ENCODE measurements around the gene STAP2.

The STAP2 gene, protein sequence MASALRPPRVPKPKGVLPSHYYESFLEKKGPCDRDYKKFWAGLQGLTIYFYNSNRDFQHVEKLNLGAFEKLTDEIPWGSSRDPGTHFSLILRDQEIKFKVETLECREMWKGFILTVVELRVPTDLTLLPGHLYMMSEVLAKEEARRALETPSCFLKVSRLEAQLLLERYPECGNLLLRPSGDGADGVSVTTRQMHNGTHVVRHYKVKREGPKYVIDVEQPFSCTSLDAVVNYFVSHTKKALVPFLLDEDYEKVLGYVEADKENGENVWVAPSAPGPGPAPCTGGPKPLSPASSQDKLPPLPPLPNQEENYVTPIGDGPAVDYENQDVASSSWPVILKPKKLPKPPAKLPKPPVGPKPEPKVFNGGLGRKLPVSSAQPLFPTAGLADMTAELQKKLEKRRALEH

DNA sequence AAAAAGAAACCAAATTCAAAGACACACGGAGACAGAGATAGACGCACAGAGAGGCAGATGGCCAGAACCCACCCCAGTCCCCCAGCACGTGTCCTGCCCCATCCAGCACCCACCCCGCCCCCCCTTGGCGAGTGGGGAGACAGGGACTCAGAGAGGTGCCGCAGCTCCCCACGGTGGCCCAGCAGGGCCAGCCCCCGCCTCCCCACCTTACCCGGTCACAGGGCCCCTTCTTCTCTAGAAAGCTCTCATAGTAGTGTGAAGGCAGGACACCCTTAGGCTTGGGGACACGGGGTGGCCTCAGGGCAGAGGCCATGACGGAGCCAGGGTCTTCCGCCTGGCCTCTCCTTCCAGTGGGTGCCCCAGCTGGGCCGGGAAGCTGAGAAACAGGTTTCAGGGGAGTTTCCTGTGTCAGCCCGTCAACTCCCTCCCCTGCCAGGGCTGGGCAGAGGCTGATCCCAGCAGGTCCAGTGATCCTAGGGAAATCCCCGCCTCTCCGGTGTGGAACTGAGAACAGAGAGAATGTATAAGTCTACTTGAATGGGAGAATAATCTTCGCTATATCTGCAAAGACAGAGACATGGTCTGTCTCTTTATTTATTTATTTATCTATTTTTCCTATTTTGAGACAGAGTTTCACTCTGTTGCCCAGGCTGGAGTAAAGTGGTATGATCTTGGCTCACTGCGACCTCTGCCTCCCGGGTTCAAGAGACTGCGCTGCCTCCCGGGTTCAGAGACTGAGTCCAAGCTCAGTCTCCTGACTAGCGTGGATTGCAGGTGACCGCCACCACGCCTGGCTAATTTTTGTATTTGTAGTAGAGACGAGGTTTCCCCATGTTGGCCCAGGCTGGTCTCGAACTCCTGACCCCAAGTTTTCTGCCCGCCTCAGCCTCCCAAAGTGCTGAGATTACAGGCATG lies at the start of gene STAP2:
TSS of gene STAP2 (minus strand) at position 387 of the 915 bp plus-strand sequence. CDS start at position 313, 74 bp downstream.
- no peak for DNase-seq

DNA sequence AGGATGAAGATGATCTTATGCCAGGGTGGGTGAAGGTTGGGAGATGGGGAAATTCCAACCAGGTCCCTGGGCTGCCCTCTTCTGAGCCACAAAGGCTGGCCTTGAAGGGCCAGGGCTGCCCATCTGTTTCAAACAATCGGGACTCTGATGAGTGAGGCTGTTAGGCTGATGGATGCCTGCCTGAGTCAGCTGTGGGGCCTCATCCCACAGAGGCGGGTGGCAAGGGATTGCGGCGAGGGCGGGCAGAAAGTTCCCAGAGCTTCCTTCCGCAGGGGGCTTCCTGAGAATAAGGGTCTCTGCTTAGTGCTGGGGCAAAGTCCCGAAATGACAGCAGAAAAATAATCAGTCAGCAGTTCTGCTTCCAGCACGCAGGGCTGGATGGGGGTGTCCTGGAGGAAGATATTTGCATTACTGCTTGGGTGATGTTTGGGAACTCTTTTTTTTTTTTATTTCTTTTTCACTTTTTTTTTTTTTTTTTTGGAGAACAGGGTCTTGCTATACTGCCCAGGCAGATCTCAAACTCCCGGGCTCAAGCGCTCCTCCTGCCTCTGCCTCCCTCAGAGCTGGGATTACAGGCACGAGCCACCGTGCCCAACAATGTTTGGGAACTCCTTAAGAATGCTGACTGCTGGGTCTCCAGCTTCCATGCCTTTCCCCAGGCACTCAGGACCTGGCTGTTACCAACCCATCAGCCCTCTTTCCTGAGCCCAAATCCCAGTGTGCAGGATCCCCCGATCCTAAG lies 47.6 kb upstream of the STAP2 start:
- DNase-seq, result no peak

DNA sequence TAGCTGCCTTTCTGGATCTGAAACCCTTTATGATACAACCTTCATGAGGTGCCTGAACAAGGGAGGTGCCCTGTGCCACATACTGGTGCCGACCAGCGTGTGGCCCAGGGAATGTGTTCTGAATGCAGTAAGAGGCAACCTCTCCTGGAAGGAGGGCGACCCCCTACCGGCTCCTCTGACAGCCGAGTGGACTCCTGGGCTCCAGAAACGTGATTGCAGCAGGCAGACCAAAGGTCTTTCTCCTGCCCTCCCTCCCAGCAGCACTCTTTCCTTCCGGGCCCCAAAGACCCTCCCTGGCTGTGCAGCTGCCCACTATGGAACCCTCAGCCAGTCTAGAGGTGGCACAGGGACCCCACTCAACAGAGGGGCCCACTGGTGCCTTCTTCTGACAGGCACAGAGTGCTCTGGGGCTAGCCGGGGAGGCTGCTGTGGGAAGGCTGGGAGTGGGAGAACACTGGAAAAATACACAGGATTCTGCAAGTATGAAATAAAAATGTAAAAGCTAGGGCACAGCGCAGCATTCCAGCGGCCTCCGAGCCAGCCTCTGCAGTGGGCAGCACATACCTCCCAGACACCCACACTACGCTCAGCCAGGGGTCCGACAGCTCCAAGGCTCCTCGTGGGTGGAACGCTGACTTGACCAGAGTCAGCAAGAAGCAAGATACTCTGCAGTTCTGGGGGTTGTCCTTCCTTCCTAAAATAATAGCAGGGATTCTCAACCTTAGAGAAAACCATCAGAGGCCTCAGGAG lies 46.8 kb upstream of the STAP2 start:
- DNase-seq, result no peak

DNA sequence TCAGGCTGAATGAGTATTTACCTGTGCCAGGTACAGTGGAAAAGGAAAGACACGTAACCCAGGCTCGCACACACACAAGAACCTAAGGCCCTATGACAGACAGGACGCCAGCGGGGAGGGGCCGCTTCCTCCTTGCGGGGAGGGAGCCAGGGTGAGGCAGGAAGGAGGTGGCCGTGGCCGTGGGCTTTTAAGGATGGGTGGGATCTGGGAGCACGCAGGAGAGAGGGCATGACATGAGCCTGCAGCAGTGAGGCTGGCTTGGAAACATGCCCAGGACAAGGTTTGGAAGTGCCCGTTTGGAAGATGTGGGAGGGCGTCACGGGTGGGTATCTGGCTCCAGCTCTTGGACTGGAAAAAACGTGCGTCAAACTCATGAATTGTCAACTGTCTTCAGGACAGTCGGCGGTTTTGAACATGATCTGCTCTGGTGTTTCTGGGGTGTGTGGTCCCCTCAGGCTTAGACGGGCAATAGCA lies 41.7 kb upstream of the STAP2 start:
- DNase-seq, result no peak

DNA sequence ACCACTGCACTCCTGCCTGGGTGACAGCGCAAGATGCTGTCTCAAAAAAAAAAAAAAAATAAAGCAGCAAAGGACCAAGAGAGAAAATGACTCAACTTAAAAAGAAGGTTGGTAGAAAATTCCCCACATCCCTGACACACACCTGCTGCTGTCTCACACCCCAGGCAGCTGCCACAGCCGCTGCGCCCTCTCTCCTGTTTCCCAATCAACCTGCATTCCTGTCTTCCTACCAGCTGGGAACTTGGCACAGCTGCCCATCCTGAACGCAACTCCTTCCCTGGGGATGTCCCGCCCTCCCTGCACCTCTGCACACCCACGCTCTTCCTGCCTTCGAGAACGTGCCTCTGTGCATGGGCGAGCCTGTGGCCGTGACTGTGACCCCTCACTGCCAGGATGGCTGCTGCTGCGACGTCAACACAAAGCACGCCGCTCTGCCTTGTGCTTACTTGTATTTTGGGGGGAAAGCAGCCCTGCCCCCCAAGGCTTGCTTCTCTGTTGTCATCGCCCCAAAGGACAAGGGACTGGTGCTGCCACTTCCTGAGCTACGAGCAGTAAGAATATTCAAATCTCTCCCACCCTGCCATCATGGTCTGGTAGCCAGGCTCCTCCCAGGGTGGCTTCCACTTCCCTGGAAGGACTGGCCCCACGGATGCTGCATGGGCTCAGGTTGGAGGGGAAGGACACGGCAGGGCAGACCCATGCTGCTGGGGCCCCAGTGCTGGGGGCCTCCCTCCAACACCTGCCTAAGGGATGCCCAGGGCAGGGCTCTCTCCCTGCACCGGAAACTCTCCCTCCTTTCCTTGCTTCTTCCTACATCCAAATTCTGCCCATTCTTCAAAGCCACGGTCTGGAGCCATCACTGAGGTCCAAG lies 41.0 kb upstream of the STAP2 start:
- DNase-seq, result no peak

DNA sequence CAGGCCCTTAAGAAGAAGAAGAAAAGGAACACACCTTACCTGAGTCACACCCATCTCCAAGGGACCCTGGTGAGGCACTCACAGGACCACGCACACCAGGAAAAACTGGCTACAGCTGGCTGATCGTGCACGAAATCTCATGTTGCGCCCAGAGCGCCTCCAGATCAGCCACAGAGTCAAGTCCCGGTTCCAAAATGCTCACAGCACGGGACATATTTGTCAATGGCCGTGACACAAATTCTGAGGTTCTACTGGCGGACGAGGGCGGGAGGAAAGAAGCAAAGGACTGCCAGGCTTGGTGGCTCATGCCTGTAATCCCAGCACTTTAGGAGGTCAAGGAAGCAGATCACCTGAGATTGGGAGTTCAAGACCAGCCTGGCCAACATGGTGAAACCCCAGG lies 40.3 kb upstream of the STAP2 start:
- no peak for DNase-seq

DNA sequence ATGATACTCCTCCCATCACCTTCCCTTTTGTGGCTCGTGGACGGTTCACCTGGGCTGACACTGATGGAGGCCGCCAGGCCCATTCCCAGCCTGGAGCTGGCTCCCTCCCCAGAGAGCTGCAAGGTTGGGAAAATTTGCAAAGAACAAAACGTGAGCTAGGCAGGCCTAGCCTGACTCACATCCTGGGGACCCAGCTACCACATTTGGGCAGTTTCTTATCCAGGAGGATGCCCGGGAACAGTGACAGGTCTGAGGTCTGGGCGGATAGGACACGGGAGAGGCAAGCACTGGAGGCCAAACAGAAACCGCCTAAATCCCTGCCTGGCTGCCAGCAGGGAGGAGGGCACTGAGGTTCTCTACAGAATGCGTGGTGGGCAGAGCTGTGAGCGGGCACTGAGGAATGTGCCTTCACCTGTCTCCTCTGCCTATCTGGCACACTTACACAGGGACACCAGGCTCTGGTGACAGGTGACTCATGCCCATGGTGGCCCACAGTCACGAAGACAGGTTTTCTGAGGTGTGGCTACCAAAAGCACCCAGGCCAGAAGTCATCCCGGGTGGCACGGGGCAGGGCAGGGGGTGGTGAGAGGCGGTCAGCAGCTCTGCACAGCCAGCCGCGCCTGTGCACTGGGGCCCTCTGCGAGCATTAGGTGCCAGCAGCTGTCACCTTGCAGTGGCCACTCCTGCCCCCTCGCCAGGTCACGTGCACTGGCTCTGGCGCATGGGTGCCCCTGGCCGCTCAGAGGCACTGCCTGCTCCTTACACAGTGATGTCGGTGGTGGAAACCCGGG lies 38.6 kb upstream of the STAP2 start:
- no peak for DNase-seq

DNA sequence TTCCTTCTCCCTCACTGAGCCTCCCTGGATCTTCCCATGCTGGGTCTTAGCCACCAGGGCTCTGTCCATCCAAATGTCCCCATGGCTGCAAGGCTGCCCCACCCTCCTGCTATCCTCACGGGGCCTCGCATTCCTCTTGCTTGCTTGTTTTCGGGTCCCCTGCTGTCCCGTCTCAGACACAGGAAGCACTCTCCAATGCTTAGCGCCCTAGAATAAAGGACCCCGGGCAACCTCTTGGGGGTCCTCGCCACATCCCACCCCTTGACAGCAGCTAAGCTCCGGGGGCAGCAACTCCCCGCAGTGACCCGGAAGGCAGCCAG lies 38.0 kb upstream of the STAP2 start:
- no peak for DNase-seq

DNA sequence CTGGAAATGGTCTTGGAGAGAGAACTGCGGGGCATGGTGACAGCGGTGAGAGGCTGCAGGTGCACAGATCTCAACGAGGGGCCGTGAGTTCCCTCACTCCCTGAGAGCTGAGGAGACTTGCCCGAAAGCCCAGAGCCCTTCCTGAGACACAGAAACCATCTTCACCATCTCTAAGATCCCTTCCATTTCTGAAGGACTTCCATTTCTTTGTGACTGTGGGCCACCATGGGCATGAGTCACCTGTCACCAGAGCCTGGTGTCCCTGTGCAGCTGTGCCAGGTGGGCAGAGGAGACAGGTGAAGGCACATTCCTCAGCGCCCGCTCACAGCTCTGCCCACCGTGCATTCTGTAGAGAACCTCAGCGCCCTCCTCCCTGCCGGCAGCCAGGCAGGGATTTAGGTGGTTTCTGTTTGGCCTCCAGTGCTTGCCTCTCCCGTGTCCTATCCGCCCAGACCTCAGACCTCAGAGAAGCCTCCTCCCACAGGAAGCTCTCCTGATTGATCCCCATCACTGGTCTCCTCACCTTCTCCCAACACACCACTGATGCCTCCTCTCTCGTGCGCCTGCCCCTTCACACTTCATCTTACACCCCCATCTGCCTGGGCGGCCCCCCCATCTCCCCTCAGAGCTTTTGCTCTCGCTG lies 37.5 kb upstream of the STAP2 start:
- no peak for DNase-seq

DNA sequence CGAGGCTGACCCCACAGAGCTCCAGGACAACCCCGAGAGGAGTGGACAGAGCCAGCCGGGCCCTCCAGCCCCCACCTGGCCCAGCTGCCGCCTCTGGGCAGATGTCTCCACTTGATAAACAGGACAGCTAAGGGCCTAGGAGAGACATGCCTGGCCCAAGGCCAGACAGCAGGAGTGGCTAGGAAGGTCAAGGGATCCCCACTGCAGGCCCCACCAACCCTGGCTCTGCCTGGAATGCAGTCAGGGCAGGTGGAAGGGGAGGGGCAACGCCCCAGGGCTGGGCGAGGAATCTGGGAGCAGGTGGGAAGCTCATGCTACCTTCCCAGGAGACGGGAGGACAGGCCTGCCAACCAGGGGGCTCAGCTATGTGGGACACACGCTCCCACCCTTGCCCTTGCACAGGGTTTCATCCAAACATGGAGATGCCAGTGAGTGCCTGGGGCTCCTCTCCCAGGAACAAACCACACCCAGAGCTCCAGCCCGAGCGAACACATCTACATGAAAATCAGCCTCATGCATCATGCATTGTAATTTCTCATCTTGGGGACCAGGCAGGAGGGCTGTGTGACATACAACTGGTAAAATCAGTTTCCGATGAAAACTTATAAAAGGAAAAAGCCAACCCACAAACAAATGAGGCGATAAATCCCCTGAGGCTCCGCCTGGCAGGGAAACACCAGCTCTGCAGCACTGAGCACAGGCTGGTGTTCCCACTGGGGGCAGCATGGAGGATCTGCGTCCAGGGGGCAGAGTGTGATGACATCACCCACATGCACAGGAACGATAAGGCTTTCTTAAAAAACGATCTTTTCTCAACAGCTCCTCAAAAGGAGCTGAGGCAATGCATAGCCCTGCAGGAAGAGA lies 36.8 kb upstream of the STAP2 start:
- DNase-seq, result no peak

DNA sequence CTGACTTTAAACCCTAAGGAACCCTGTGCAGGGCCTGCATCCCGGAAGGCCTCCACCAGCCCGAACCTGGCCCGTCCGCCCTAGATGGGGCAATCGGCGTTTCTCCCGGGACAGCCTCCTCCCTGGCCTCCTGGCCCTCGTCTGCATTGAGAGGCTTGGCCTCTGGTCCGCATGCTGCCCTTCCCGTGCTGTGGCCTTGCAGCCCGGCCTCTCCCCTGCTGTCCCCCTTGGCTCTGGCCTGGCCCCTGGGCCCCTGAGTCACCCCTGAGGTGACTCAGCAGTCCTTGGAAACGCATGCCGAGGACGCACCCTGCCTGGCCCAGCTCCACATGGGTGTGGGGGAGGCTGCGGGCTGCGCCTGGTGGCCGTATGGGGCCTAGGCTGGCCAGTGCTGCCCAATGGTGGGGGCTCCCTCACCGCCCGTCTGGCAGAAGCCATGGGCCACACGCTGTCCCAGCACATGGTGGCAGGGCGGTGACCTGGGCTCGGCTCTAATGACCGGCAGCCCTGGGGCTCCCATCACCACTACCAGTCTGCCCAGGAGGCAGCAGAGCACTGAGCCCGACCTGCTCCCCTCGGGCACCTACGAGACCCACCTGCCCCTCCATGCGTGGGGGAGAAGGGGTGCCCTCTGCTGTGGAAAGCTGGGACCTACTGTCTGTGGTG lies 36.0 kb upstream of the STAP2 start:
- DNase-seq, result no peak

DNA sequence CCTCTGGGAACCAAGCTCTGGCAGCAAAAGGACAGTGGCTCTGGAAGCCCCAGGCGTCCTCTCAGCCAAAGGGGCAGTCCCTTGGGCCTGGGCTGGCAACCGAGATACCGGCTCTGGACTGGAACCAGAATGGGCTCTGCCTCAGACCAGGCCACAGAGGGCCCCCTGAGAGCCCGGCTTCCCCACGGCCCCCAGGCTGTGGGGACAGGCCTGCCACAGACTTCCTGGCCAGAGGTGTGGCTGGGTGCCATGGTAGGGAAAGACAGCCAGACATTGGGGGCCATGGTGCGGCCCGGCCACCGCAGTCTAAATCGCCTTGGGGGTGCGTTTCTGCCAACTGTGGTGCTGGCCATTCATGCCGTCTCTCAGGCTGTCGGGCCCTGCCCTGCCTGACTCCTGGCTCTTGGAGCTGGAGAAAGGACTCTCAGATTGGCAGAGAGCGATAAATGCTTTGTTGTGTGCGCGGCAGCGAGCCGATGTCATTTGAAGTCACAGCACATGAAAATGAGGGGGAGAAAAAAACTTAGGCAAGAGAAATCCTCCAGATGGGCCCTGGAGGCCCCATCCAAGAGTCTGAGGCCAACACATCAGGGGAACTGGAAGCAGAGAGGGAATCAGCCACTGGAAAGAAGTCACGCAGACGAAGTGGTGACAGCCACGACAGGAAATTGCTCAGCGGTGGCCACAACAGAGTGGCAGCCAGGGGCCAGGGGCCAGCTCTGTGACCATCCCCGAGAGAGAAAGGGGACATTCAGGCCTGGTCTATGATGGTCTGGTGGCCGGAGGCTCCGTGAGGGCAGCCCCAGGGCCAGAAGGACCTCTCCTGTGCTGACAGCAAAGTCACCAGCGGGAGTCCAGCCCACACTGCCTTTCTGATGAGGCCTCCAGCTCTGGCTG lies 35.2 kb upstream of the STAP2 start:
- DNase-seq, result no peak

DNA sequence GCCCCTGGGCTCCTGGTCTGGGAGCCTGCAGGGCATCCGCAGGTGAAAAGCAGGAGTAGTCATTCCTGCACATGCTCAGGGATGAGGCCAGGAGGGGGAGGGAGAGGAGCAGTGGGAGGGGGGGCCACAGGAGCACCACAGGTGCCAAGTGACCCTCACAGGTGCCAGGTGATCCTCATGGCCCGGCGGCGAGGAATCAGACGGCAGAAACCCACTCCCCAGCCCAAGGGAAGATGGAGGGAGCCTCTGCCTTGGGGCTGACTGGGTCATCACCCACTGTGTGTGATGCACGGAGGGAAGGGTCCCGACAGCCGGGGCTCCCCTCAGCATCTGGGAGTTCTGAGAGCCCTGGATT lies 34.4 kb upstream of the STAP2 start:
- DNase-seq, result no peak

DNA sequence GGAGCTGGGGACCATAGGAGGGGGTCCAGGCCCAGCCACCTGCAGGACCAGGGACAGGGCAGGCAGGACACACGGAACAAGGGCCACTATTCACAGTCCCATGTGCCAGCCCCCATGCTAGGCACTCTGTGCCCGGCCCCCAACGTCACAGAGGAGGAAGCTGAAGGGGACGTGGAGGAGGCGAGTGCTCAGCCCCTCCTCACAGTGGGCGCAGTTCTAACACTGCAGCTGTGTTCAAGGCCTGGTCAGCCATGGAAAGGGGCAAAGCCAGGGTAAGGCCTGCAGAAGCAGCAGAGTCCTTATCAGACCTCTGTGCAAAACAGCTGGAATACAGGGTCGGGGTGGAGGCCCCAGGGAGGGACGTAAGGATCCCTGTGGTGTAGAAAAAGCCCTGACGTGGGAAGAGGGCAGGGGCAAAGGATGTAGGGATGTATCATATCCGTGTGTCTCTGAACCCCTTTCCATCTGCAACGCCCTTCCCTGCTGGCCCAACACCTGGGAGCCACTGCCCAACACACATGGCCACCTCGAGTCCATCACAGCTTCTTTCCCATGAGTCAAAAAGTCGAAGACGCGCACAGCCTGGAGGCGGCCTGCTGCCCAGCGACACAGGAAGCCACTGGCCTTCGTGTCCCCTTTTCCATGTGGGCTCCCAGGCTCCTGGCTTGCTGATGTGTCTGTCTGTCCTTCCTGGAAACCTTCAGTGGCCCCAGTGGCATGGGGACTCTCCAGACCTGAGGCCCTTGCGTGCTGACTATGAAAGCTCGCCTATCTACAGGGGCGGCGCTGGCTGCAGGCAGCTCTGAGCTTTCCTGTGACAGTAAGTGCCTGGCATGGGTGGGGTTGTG lies 33.8 kb upstream of the STAP2 start:
- DNase-seq, result no peak

DNA sequence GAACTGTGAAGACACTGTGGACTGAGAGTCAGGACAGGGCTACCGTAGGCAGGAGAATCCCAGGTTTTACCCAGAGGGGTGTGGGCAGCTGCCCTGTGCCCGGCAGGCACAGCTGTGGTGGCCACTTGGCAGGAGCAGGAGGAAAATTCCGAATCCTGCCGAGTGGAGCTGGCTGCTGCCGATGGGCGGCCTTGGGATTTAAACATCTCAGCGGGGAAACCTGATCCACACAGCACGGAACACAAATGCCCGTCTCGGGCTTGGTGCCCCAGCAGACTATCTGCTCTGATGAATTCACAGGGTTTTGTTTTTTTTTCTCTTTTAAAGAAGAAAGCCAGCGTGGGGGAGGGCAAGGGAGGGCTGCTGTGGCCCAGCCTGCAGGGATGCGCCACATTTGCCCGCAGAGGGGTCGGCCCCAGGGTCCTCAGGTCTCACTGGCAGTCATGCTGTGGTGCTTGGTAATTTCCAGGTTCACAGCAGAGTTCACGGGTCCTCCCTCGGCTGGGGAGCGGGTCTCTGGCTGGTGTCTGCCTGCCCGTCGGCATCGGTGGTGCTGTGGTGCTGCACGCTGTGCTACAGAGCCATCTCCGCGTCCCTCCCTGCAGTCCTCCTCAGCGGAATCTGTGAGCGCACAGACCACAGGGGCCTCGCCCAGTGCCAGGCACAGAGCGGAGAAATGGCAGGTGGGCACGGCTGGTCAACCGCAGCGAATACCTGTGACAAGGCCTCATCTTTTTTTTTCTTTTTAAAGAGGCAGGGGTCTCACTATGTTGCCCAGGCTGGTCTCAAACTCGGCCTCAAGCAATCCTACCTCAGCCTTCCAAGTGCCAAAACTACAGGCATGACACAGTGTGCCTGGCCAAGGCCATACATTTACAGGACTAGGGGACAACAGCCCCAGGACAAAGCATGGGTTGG lies 32.9 kb upstream of the STAP2 start:
- DNase-seq, result no peak
